Fibroblast of lung (primary cell): ENCODE data around the gene APPBP2. TPM values are rescaled to one million over a fixed set of nuclear protein-coding genes. Genes with fewer than 3 reads are reported as not detected.

Experiments used
- DNase-seq, 2 donors: peaks; one replicate each; pipeline versions ENCODE4 v3.0.0 to v3.0.0-alpha.2; 2010; ENCODE audit warnings: low read depth in 2 of 2
- H2AFZ ChIP-seq: 2 replicates; pipeline ENCODE4 v1.5.1; 2012; ENCODE audit warnings: low read length, control low read depth, inconsistent platforms
- H3K27ac ChIP-seq: 2 replicates; pipeline ENCODE4 v1.5.1; 2011; ENCODE audit warnings: low read length, control low read depth; ENCODE audit not compliant: insufficient read depth
- H3K27me3 ChIP-seq: 2 replicates; pipeline ENCODE4 v1.5.1; 2011; ENCODE audit warnings: mild to moderate bottlenecking, low read length; ENCODE audit not compliant: control insufficient read depth, insufficient read depth
- H3K36me3 ChIP-seq: 2 replicates; pipeline ENCODE4 v1.5.1; 2011; ENCODE audit warnings: low read length; ENCODE audit not compliant: control insufficient read depth, insufficient read depth
- H3K4me1 ChIP-seq: 2 replicates; pipeline ENCODE4 v1.5.1; 2011; ENCODE audit warnings: low read length; ENCODE audit not compliant: control insufficient read depth, insufficient read depth; ENCODE audit errors: extremely low read depth
- H3K4me2 ChIP-seq: 2 replicates; pipeline ENCODE4 v1.5.1; 2011; ENCODE audit warnings: low read length, control low read depth; ENCODE audit not compliant: insufficient read depth; ENCODE audit errors: extremely low read depth
- H3K4me3 ChIP-seq, 4 experiments: fragments of 200-600 bp in 1 of 4; sonication (generic) in 1 of 4; replicated peaks in 1 of 4; 2 replicates each; pipeline ENCODE4 v1.5.1; 2011 to 2016; ENCODE audit warnings: low read length in 4 of 4, low read depth in 3 of 4, mild to moderate bottlenecking in 3 of 4, control low read depth in 2 of 4, inconsistent platforms in 1 of 4, mixed read lengths in 1 of 4; ENCODE audit not compliant: insufficient read depth in 1 of 4; ENCODE audit errors: control extremely low read depth in 1 of 4
- H3K79me2 ChIP-seq: 2 replicates; pipeline ENCODE4 v1.5.1; 2012; ENCODE audit warnings: mild to moderate bottlenecking, low read length, inconsistent platforms; ENCODE audit not compliant: control insufficient read depth, insufficient read depth
- H3K9ac ChIP-seq: 2 replicates; pipeline ENCODE4 v1.5.1; 2011; ENCODE audit warnings: mild to moderate bottlenecking, low read length, control low read depth; ENCODE audit not compliant: insufficient read depth
- H3K9me3 ChIP-seq: 2 replicates; pipeline ENCODE4 v1.5.1; 2012; ENCODE audit warnings: low read depth, low read length; ENCODE audit not compliant: control insufficient read depth, insufficient read depth
- H4K20me1 ChIP-seq: 2 replicates; pipeline ENCODE4 v1.5.1; 2011; ENCODE audit warnings: low read length; ENCODE audit not compliant: control insufficient read depth, insufficient read depth; ENCODE audit errors: extremely low read depth
- EZH2 ChIP-seq: IDR thresholded peaks from 2 replicates; pipeline ENCODE4 v1.5.1; 2012; ENCODE audit warnings: low read length, control low read depth, mild to moderate bottlenecking; ENCODE audit errors: missing control alignments
- polyA plus RNA-seq, 2 donors: library from polyadenylated mRNA; depleted of rRNA in 1 of 2; stranded (reverse) in 1 of 2; unstranded in 1 of 2; fragments of >200 nt; gene quantifications; 2 replicates each; pipeline ENCODE4 v1.2.1, GENCODE V29; 2011 to 2012; ENCODE audit warnings: missing spikeins in 1 of 2
- total RNA-seq: library from RNA; depleted of rRNA; stranded (reverse); fragments of >200 nt; gene quantifications from 2 replicates; pipeline ENCODE4 v1.2.1, GENCODE V29; 2014
- TF ChIP-seq, protein P1 (sequence below), 2 donors: IDR thresholded peaks in 1 of 2; conservative IDR thresholded peaks in 1 of 2; 1 replicate in 1 of 2; 2 replicates in 1 of 2; pipeline ENCODE4 v1.5.1; 2011 to 2012; ENCODE audit warnings: low read length in 2 of 2, control low read depth in 1 of 2, inconsistent platforms in 1 of 2, low read depth in 1 of 2, mild to moderate bottlenecking in 1 of 2

The APPBP2 gene
- total and polyA plus RNA-seq, 2 donors (not counting 1 experiment from before 2014, with no cell fraction given), result 45.0 to 58.1 TPM

DNA sequence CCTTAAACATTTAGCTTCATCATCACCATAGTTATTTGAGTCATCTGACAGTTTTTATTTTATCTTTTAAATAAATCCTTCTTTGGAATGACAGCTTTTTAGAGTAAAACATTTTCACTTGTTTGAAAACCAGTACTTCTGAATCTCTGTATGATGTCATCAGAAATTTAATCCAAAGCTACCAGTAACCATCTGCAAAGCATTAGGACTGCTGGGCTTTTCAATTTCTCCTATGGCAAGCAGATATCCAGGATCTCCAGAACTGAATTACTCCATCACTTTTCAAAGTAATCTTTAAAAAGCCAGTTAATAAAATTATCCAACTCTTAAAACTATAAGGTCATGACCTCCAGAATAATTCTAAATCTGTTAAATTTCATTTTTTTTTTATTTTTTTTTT is 52.3 kb downstream of the APPBP2 start:
- Histone ChIP-seq H3K4me2 (no peak overlapping the region), H3K27ac (no peak overlapping the region), H3K36me3 (no peaks in the 10 kb centered on the region), H3K9ac (no peak overlapping the region), H4K20me1 (no peaks in the 10 kb centered on the region), H3K79me2 (no peaks in the 10 kb centered on the region), H3K4me3 (no peak overlapping the region), H2AFZ (no peak overlapping the region), H3K4me1 (peaks cover 2% of the 10 kb centered on the region), H3K9me3 (no peaks in the 10 kb centered on the region), H3K27me3 (no peaks in the 10 kb centered on the region)
- DNase-seq, result peak in 1 of 2 donors; percentile 39
- TF ChIP-seq, protein P1, sequence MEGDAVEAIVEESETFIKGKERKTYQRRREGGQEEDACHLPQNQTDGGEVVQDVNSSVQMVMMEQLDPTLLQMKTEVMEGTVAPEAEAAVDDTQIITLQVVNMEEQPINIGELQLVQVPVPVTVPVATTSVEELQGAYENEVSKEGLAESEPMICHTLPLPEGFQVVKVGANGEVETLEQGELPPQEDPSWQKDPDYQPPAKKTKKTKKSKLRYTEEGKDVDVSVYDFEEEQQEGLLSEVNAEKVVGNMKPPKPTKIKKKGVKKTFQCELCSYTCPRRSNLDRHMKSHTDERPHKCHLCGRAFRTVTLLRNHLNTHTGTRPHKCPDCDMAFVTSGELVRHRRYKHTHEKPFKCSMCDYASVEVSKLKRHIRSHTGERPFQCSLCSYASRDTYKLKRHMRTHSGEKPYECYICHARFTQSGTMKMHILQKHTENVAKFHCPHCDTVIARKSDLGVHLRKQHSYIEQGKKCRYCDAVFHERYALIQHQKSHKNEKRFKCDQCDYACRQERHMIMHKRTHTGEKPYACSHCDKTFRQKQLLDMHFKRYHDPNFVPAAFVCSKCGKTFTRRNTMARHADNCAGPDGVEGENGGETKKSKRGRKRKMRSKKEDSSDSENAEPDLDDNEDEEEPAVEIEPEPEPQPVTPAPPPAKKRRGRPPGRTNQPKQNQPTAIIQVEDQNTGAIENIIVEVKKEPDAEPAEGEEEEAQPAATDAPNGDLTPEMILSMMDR (conservative IDR thresholded peaks at IDR 0.05 in 1 of 2, IDR thresholded peaks at IDR 0.05 in 1 of 2; ENCODE audit: low read depth in 1 of 2, low read length in 2 of 2), result no peak
- TF ChIP-seq EZH2, result no peak

DNA sequence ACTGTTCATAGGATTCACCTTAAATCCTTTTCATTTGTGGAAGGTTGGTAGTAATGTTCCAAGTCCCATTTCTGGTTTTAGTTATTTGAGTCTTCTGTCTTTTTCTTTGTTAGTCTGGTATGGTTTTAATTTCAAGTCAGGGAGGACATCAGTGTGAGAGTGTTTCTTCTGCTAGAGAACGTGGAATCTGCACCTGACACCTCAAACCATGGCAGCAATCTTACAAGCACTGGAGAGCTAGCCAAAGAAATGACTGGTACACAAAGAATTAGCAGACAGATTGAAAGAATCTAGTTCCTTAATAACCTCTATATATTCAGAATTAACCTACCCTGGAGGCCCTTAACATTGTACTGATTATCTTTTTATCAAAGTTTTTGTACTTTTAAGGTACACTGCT is 53.6 kb downstream of the APPBP2 start:
- H4K20me1 ChIP-seq, result no peaks in the 10 kb centered on the region
- no peak overlapping the region for H3K4me3 ChIP-seq
- no peaks in the 10 kb centered on the region for H3K36me3 ChIP-seq
- H2AFZ ChIP-seq, result no peak overlapping the region
- no peak for DNase-seq
- no peaks in the 10 kb centered on the region for H3K79me2 ChIP-seq
- H3K9me3 ChIP-seq, result no peaks in the 10 kb centered on the region
- H3K27ac ChIP-seq, result no peak overlapping the region
- peaks cover 2% of the 10 kb centered on the region for H3K4me1 ChIP-seq
- no peak overlapping the region for H3K4me2 ChIP-seq
- H3K9ac ChIP-seq, result no peak overlapping the region
- no peaks in the 10 kb centered on the region for H3K27me3 ChIP-seq
- no peak for TF ChIP-seq EZH2
- TF ChIP-seq, protein P1 (conservative IDR thresholded peaks at IDR 0.05 in 1 of 2, IDR thresholded peaks at IDR 0.05 in 1 of 2; ENCODE audit: low read depth in 1 of 2, low read length in 2 of 2), result no peak

DNA sequence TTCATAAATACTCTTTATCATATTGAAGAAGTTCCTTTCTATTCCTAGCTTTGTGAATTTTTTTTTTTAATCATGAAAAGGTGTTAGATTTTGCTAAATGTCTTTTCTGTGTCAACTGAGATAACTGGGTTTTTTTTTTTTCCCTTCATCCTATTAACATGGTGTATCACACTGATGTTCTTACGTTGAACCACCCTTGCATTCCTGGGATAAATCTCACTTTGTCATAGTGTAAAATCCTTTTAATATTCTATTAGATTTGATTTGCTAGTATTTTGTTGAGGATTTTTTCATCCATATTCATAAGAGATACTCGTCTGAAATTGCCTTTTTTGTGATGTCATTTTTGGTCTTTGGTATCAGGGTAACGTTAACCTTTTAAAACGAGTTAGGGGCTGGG is 54.6 kb downstream of the APPBP2 start:
- H3K27ac ChIP-seq, result no peak overlapping the region
- H3K79me2 ChIP-seq, result no peaks in the 10 kb centered on the region
- no peaks in the 10 kb centered on the region for H3K27me3 ChIP-seq
- no peak overlapping the region for H2AFZ ChIP-seq
- no peak overlapping the region for H3K9ac ChIP-seq
- peaks cover 2% of the 10 kb centered on the region for H3K4me1 ChIP-seq
- DNase-seq, result no peak
- no peaks in the 10 kb centered on the region for H3K9me3 ChIP-seq
- no peaks in the 10 kb centered on the region for H3K36me3 ChIP-seq
- TF ChIP-seq EZH2, result no peak
- TF ChIP-seq, protein P1 (conservative IDR thresholded peaks at IDR 0.05 in 1 of 2, IDR thresholded peaks at IDR 0.05 in 1 of 2; ENCODE audit: low read depth in 1 of 2, low read length in 2 of 2), result no peak
- no peaks in the 10 kb centered on the region for H4K20me1 ChIP-seq
- H3K4me3 ChIP-seq, result no peak overlapping the region
- H3K4me2 ChIP-seq, result no peak overlapping the region
